ENCODE measurements around the gene CD36. TPM values are rescaled to one million over a fixed set of nuclear protein-coding genes. Genes with fewer than 3 reads are reported as not detected.

The CD36 gene
- polyA plus RNA-seq, 1 donor from 2014 or later: 0.31 TPM

DNA sequence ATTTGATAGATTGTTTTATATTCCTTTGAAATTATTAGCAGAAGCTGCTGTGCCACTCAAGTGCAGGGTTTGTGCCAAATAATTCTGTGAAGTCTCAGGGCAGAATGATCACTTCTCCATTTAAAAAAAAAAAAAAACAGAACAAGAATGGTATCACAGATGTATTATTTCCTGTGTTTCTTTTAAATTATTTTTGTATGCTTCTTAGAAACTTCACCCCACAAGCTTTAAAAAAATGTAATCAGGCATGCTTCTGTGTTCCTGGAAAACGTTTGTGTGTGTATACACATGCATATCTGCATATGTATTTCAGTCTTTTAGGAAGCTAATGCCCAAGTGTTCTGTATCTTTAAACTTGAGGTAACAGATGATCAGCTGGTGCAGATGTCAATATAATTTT, 6.3 kb upstream of the CD36 start:
- TF ChIP-seq, protein P1, sequence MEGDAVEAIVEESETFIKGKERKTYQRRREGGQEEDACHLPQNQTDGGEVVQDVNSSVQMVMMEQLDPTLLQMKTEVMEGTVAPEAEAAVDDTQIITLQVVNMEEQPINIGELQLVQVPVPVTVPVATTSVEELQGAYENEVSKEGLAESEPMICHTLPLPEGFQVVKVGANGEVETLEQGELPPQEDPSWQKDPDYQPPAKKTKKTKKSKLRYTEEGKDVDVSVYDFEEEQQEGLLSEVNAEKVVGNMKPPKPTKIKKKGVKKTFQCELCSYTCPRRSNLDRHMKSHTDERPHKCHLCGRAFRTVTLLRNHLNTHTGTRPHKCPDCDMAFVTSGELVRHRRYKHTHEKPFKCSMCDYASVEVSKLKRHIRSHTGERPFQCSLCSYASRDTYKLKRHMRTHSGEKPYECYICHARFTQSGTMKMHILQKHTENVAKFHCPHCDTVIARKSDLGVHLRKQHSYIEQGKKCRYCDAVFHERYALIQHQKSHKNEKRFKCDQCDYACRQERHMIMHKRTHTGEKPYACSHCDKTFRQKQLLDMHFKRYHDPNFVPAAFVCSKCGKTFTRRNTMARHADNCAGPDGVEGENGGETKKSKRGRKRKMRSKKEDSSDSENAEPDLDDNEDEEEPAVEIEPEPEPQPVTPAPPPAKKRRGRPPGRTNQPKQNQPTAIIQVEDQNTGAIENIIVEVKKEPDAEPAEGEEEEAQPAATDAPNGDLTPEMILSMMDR (IDR thresholded peaks at IDR 0.05; ENCODE audit: poor library complexity, severe bottlenecking): no peak
- TF ChIP-seq, protein P2, sequence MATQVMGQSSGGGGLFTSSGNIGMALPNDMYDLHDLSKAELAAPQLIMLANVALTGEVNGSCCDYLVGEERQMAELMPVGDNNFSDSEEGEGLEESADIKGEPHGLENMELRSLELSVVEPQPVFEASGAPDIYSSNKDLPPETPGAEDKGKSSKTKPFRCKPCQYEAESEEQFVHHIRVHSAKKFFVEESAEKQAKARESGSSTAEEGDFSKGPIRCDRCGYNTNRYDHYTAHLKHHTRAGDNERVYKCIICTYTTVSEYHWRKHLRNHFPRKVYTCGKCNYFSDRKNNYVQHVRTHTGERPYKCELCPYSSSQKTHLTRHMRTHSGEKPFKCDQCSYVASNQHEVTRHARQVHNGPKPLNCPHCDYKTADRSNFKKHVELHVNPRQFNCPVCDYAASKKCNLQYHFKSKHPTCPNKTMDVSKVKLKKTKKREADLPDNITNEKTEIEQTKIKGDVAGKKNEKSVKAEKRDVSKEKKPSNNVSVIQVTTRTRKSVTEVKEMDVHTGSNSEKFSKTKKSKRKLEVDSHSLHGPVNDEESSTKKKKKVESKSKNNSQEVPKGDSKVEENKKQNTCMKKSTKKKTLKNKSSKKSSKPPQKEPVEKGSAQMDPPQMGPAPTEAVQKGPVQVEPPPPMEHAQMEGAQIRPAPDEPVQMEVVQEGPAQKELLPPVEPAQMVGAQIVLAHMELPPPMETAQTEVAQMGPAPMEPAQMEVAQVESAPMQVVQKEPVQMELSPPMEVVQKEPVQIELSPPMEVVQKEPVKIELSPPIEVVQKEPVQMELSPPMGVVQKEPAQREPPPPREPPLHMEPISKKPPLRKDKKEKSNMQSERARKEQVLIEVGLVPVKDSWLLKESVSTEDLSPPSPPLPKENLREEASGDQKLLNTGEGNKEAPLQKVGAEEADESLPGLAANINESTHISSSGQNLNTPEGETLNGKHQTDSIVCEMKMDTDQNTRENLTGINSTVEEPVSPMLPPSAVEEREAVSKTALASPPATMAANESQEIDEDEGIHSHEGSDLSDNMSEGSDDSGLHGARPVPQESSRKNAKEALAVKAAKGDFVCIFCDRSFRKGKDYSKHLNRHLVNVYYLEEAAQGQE (IDR thresholded peaks at IDR 0.05; ENCODE audit: borderline replicate concordance): no peak
- TF ChIP-seq EP300 (conservative IDR thresholded peaks at IDR 0.05; ENCODE audit: poor library complexity, severe bottlenecking) (no peak), TAF1 (IDR thresholded peaks at IDR 0.05; ENCODE audit: low read depth) (no peak), RAD21 (conservative IDR thresholded peaks at IDR 0.05) (no peak), SMC3 (conservative IDR thresholded peaks at IDR 0.05; ENCODE audit: poor library complexity) (no peak), EZH2 (IDR thresholded peaks at IDR 0.05; ENCODE audit: borderline replicate concordance, insufficient read depth, low read length, poor library complexity, severe bottlenecking) (no peak), MXI1 (conservative IDR thresholded peaks at IDR 0.05; ENCODE audit: poor library complexity, severe bottlenecking) (no peak), POLR2AphosphoS5 (IDR thresholded peaks at IDR 0.05) (no peak)

DNA sequence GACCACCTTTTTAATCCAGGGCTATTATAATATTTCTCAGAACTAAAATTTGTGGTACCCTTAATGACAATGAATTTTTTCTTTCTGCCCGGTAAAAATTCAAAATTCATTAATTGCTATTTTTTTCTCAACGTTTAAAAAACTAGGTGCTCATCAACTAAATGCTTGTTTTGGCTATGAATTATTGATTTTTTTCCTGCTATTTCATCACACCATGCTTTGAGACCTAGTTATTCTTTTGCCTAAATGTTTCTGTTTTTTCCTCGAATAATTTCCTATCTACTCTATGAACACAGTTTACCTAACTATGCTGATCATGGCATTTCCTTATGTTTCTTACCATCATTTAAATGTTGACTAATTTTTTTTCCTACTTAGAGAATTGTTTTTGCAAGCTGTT, 5.6 kb upstream of the CD36 start:
- Histone ChIP-seq H3F3A (ENCODE audit: insufficient read depth, low read length, poor library complexity, severe bottlenecking) (no peaks in the 10 kb centered on the region), H3K79me2 (replicated peaks; ENCODE audit: insufficient read depth, low read length) (no peaks in the 10 kb centered on the region), H3K9me2 (ENCODE audit: insufficient read depth, low read length) (no peaks in the 10 kb centered on the region), H3K4me2 (ENCODE audit: low read length) (no peak overlapping the region), H3K27me3 (ENCODE audit: insufficient read depth, low read depth, low read length) (no peaks in the 10 kb centered on the region), H3K9me3 (ENCODE audit: low read length) (no peaks in the 10 kb centered on the region), H3K27ac (ENCODE audit: low read length) (no peak overlapping the region), H2AFZ (ENCODE audit: low read depth, low read length) (no peak overlapping the region), H4K20me1 (ENCODE audit: insufficient read depth) (no peaks in the 10 kb centered on the region), H3K4me3 (ENCODE audit: low read length) (no peak overlapping the region), H3K9ac (ENCODE audit: low read length) (no peak overlapping the region), H3K36me3 (ENCODE audit: insufficient read depth, low read length) (no peaks in the 10 kb centered on the region)
- TF ChIP-seq TAF1 (IDR thresholded peaks at IDR 0.05; ENCODE audit: low read depth): no peak
- TF ChIP-seq, protein P2 (IDR thresholded peaks at IDR 0.05; ENCODE audit: borderline replicate concordance): no peak
- TF ChIP-seq MXI1 (conservative IDR thresholded peaks at IDR 0.05; ENCODE audit: poor library complexity, severe bottlenecking): no peak
- no peak for TF ChIP-seq EZH2 (IDR thresholded peaks at IDR 0.05; ENCODE audit: borderline replicate concordance, insufficient read depth, low read length, poor library complexity, severe bottlenecking)
- no peak for TF ChIP-seq RAD21 (conservative IDR thresholded peaks at IDR 0.05)

More for the DNA sequence above, 6.3 kb upstream of the CD36 start:
- H3K9ac ChIP-seq (ENCODE audit: low read length): no peak overlapping the region
- no peak overlapping the region for H3K4me3 ChIP-seq (ENCODE audit: low read length)
- no peaks in the 10 kb centered on the region for H3K9me3 ChIP-seq (ENCODE audit: low read length)
- H3K27me3 ChIP-seq (ENCODE audit: insufficient read depth, low read depth, low read length): no peaks in the 10 kb centered on the region
- H3K4me2 ChIP-seq (ENCODE audit: low read length): no peak overlapping the region
- H3F3A ChIP-seq (ENCODE audit: insufficient read depth, low read length, poor library complexity, severe bottlenecking): no peaks in the 10 kb centered on the region
- no peak overlapping the region for H2AFZ ChIP-seq (ENCODE audit: low read depth, low read length)
- H4K20me1 ChIP-seq (ENCODE audit: insufficient read depth): no peaks in the 10 kb centered on the region
- H3K27ac ChIP-seq (ENCODE audit: low read length): no peak overlapping the region
- H3K79me2 ChIP-seq (replicated peaks; ENCODE audit: insufficient read depth, low read length): no peaks in the 10 kb centered on the region
- H3K36me3 ChIP-seq (ENCODE audit: insufficient read depth, low read length): no peaks in the 10 kb centered on the region
- H3K9me2 ChIP-seq (ENCODE audit: insufficient read depth, low read length): no peaks in the 10 kb centered on the region
